Measurements from ENCODE around the gene CSMD2. TPM values are rescaled to one million over a fixed set of nuclear protein-coding genes. Genes with fewer than 3 reads are reported as not detected.
A peak's percentile ranks its signal among the peaks of the same experiment; 100 is the strongest.

Gene CSMD2
- total and polyA plus RNA-seq, 7 experiments from 2014 or later, result 0.02 TPM; not detected in 6

- peak within 1 kb of the TSS; percentile 60 for H3K27ac ChIP-seq (ENCODE audit: low read depth, low read length)
- H3K9me3 Mint-ChIP-seq, result no peaks in the 10 kb centered on the region
- H3K36me3 ChIP-seq (ENCODE audit: control insufficient read depth in 2 of 3, insufficient read depth in 3 of 3, low read length in 3 of 3), result no peaks in the 10 kb centered on the region
- DNase-seq (peak; percentile 58 to 82 (median 79)), ATAC-seq (peak; percentile 96)
- no peaks in the 10 kb centered on the region for H3K27me3 ChIP-seq (ENCODE audit: control insufficient read depth in 2 of 2, insufficient read depth in 2 of 2, low read length in 2 of 2)
- POLR2A ChIA-PET, result interaction anchor here (1.0 kb wide), 1 partner anchor 821 kb away, joined by 3 read pairs; the partner anchor contains the start of gene RBBP4
- peaks cover 20 to 39% (median 30%) of the 10 kb centered on the region in 7 donors for H3K4me1 Mint-ChIP-seq
- H3K4me3 Mint-ChIP-seq, result peak within 1 kb of the TSS; percentile 84 to 98 (median 92)
- H3K9me3 ChIP-seq (ENCODE audit: control insufficient read depth in 2 of 3, low read length in 3 of 3), result no peaks in the 10 kb centered on the region
- no peaks in the 10 kb centered on the region for H3K36me3 Mint-ChIP-seq
- H3K27me3 Mint-ChIP-seq, result no peaks in the 10 kb centered on the region
- CTCF ChIA-PET, result interaction anchor here (0.9 to 1.6 kb wide), 5 partner anchors 9 to 376 kb away, joined by 3 to 5 read pairs (median 4); no protein-coding TSS in a partner anchor
- peak within 1 kb of the TSS; percentile 47 for H3K4me3 ChIP-seq (ENCODE audit: low read length)
- intact Hi-C loops (cut with micrococcal nuclease), result loop anchor here (1.0 to 5.0 kb wide), 7 partner anchors 41 to 345 kb away; partner anchors contain the start of gene PHC2 (in 1 of the 2)
- peak within 1 kb of the TSS; percentile 37 to 95 (median 76) for H3K27ac Mint-ChIP-seq
- peaks cover 11 to 14% of the 10 kb centered on the region in 2 donors for H3K4me1 ChIP-seq (ENCODE audit: control insufficient read depth in 2 of 2, insufficient read depth in 2 of 2, low read length in 2 of 2)
Measured at GRCh38 chr1:33472269-33472980, 692.6 kb downstream of the CSMD2 start, which contains the start of gene ZSCAN20. Gene ZSCAN20 (plus strand): TSS chr1:33472645. CDS start chr1:33479289, 6,644 bp downstream.

DNA sequence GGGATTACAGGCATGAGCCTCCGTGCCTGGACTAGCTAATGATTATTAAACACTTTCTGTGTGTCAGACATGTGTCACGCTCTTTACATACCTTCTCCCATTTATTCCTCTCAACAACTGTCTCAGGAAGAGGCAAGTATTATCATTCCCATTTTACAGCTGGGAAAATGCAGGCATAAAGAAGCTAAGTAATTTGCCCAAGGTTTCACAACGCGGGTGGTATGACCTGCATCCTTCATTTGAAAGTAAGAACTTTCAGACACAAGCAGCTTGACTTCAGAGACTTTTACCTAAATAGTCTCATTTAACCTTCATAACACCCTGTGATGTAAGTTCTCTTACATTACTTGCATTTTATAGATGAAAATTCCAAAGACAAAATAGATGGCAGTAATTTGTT lies 693.6 kb downstream of the CSMD2 start:
- no peaks in the 10 kb centered on the region for H3K36me3 ChIP-seq (ENCODE audit: control insufficient read depth in 2 of 3, insufficient read depth in 3 of 3, low read length in 3 of 3)
- H3K27me3 Mint-ChIP-seq, result no peaks in the 10 kb centered on the region
- intact Hi-C loops (cut with micrococcal nuclease), result loop anchor here (5.0 kb wide), 4 partner anchors 104 to 344 kb away; no protein-coding TSS in a partner anchor
- H3K27ac ChIP-seq (ENCODE audit: low read depth, low read length), result no peak overlapping the region
- H3K9me3 Mint-ChIP-seq, result no peaks in the 10 kb centered on the region
- H3K27ac Mint-ChIP-seq, result no peak overlapping the region
- no peaks in the 10 kb centered on the region for H3K9me3 ChIP-seq (ENCODE audit: control insufficient read depth in 2 of 3, low read length in 3 of 3)
- DNase-seq, result no peak
- H3K4me1 Mint-ChIP-seq, result peaks cover 20 to 39% (median 30%) of the 10 kb centered on the region in 7 donors
- ChIA-PET CTCF (interaction anchor here (0.8 to 1.6 kb wide), 7 partner anchors 9 to 375 kb away, joined by 3 to 8 read pairs (median 4); no protein-coding TSS in a partner anchor), POLR2A (no interaction called here)
- no peaks in the 10 kb centered on the region for H3K27me3 ChIP-seq (ENCODE audit: control insufficient read depth in 2 of 2, insufficient read depth in 2 of 2, low read length in 2 of 2)
- H3K4me1 ChIP-seq (ENCODE audit: control insufficient read depth in 2 of 2, insufficient read depth in 2 of 2, low read length in 2 of 2), result peaks cover 11 to 14% of the 10 kb centered on the region in 2 donors
- no peak for ATAC-seq
- no peaks in the 10 kb centered on the region for H3K36me3 Mint-ChIP-seq
- H3K4me3 ChIP-seq (ENCODE audit: low read length), result peak overlapping the region; percentile 47
- H3K4me3 Mint-ChIP-seq, result peak overlapping the region in 7 of 10 donors; percentile 41 to 98 (median 91)

DNA sequence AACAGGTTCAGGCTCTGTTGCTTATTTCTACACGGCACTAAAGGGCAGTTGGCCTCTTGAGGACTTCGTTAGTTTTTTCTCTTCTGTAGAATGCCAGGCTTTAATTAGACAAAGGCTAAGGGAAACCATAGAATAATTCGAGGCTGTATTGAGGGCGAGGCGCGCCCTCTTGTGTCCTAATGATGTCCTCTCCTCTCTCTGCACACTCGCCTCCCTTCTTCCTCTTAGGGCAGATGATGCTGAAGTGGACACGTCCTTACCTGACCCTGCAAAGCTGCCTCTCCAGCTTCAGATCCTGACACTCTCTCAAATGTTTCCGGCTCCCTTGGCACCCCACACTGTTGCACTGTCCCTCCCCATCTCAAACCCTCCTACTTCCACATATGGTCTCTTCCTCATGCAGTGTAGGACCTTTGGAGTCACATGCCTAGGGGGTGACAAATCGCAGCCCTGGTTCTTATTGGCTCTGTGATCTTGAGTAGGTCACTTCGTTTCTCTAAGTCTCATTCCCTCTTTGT lies 694.5 kb downstream of the CSMD2 start:
- H3K9me3 ChIP-seq (ENCODE audit: control insufficient read depth in 2 of 3, low read length in 3 of 3), result no peaks in the 10 kb centered on the region
- ChIA-PET POLR2A (no interaction called here), CTCF (interaction anchor here (0.8 to 1.6 kb wide), 6 partner anchors 10 to 175 kb away, joined by 3 to 8 read pairs (median 4); no protein-coding TSS in a partner anchor)
- no peaks in the 10 kb centered on the region for H3K36me3 Mint-ChIP-seq
- no peak overlapping the region for H3K4me3 ChIP-seq (ENCODE audit: low read length)
- H3K9me3 Mint-ChIP-seq, result no peaks in the 10 kb centered on the region
- H3K4me3 Mint-ChIP-seq, result peak overlapping the region in 8 of 10 donors; percentile 1 to 52 (median 30)
- H3K4me1 ChIP-seq (ENCODE audit: control insufficient read depth in 2 of 2, insufficient read depth in 2 of 2, low read length in 2 of 2), result peaks cover 11 to 14% of the 10 kb centered on the region in 2 donors
- DNase-seq (peak in 8 of 9 donors; percentile 17 to 53 (median 44)), ATAC-seq (peak; percentile 65)
- no peaks in the 10 kb centered on the region for H3K27me3 Mint-ChIP-seq
- intact Hi-C loops (cut with micrococcal nuclease), result loop anchor here (1.0 to 5.0 kb wide), 5 partner anchors 103 to 343 kb away; no protein-coding TSS in a partner anchor
- H3K27ac Mint-ChIP-seq, result peak overlapping the region in 3 of 9 donors; percentile 3 to 56 (median 37)
- no peaks in the 10 kb centered on the region for H3K27me3 ChIP-seq (ENCODE audit: control insufficient read depth in 2 of 2, insufficient read depth in 2 of 2, low read length in 2 of 2)
- no peak overlapping the region for H3K27ac ChIP-seq (ENCODE audit: low read depth, low read length)
- H3K4me1 Mint-ChIP-seq, result peaks cover 20 to 39% (median 30%) of the 10 kb centered on the region in 7 donors
- no peaks in the 10 kb centered on the region for H3K36me3 ChIP-seq (ENCODE audit: control insufficient read depth in 2 of 3, insufficient read depth in 3 of 3, low read length in 3 of 3)

GRCh38 chr1:33469691-33470090 lies 695.3 kb downstream of the CSMD2 start:
- H3K36me3 Mint-ChIP-seq, result no peaks in the 10 kb centered on the region
- Histone ChIP-seq H3K4me3 (ENCODE audit: low read length) (no peak overlapping the region), H3K9me3 (ENCODE audit: control insufficient read depth in 2 of 3, low read length in 3 of 3) (no peaks in the 10 kb centered on the region), H3K27me3 (ENCODE audit: control insufficient read depth in 2 of 2, insufficient read depth in 2 of 2, low read length in 2 of 2) (no peaks in the 10 kb centered on the region), H3K27ac (ENCODE audit: low read depth, low read length) (no peak overlapping the region), H3K4me1 (ENCODE audit: control insufficient read depth in 2 of 2, insufficient read depth in 2 of 2, low read length in 2 of 2) (peaks cover 11 to 14% of the 10 kb centered on the region in 2 donors), H3K36me3 (ENCODE audit: control insufficient read depth in 2 of 3, insufficient read depth in 3 of 3, low read length in 3 of 3) (no peaks in the 10 kb centered on the region)
- H3K4me1 Mint-ChIP-seq, result peaks cover 20 to 39% (median 30%) of the 10 kb centered on the region in 7 donors
- DNase-seq (no peak), ATAC-seq (no peak)
- H3K27me3 Mint-ChIP-seq, result peaks cover 0 to 2% (median 0%) of the 10 kb centered on the region in 5 donors
- intact Hi-C loops (cut with micrococcal nuclease), result loop anchor here (1.0 to 5.0 kb wide), 5 partner anchors 102 to 342 kb away; no protein-coding TSS in a partner anchor
- no peak overlapping the region for H3K27ac Mint-ChIP-seq
- ChIA-PET CTCF (interaction anchor here (1.1 to 1.4 kb wide), 2 partner anchors 11 to 174 kb away, joined by 3 to 4 read pairs; no protein-coding TSS in a partner anchor), POLR2A (no interaction called here)
- no peak overlapping the region for H3K4me3 Mint-ChIP-seq
- H3K9me3 Mint-ChIP-seq, result no peaks in the 10 kb centered on the region

GRCh38 chr1:33468967-33469366 lies 696.1 kb downstream of the CSMD2 start:
- H3K9me3 Mint-ChIP-seq, result no peaks in the 10 kb centered on the region
- intact Hi-C loops (cut with micrococcal nuclease), result no loop called here
- no peak overlapping the region for H3K4me3 Mint-ChIP-seq
- Histone ChIP-seq H3K27me3 (ENCODE audit: control insufficient read depth in 2 of 2, insufficient read depth in 2 of 2, low read length in 2 of 2) (no peaks in the 10 kb centered on the region), H3K36me3 (ENCODE audit: control insufficient read depth in 2 of 3, insufficient read depth in 3 of 3, low read length in 3 of 3) (no peaks in the 10 kb centered on the region), H3K4me1 (ENCODE audit: control insufficient read depth in 2 of 2, insufficient read depth in 2 of 2, low read length in 2 of 2) (peaks cover 11 to 14% of the 10 kb centered on the region in 2 donors), H3K27ac (ENCODE audit: low read depth, low read length) (no peak overlapping the region), H3K9me3 (ENCODE audit: control insufficient read depth in 2 of 3, low read length in 3 of 3) (no peaks in the 10 kb centered on the region), H3K4me3 (ENCODE audit: low read length) (no peak overlapping the region)
- CTCF ChIA-PET, result interaction anchor here (1.4 kb wide), 1 partner anchor 173 kb away, joined by 3 read pairs; no protein-coding TSS in a partner anchor
- POLR2A ChIA-PET, result no interaction called here
- no peak for DNase-seq
- ATAC-seq, result no peak
- H3K4me1 Mint-ChIP-seq, result peaks cover 20 to 39% (median 30%) of the 10 kb centered on the region in 7 donors
- H3K27ac Mint-ChIP-seq, result peak overlapping the region in 1 of 9 donors; percentile 67
- no peaks in the 10 kb centered on the region for H3K36me3 Mint-ChIP-seq
- H3K27me3 Mint-ChIP-seq, result peaks cover 0 to 4% (median 0%) of the 10 kb centered on the region in 5 donors

GRCh38 chr1:33468531-33468930 lies 696.5 kb downstream of the CSMD2 start:
- ChIA-PET POLR2A (no interaction called here), CTCF (no interaction called here)
- peaks cover 0 to 5% (median 0%) of the 10 kb centered on the region in 5 donors for H3K27me3 Mint-ChIP-seq
- peaks cover 11 to 14% of the 10 kb centered on the region in 2 donors for H3K4me1 ChIP-seq (ENCODE audit: control insufficient read depth in 2 of 2, insufficient read depth in 2 of 2, low read length in 2 of 2)
- ATAC-seq, result no peak
- no peaks in the 10 kb centered on the region for H3K36me3 Mint-ChIP-seq
- no peak overlapping the region for H3K27ac Mint-ChIP-seq
- no peak overlapping the region for H3K4me3 Mint-ChIP-seq
- H3K4me3 ChIP-seq (ENCODE audit: low read length), result no peak overlapping the region
- H3K27me3 ChIP-seq (ENCODE audit: control insufficient read depth in 2 of 2, insufficient read depth in 2 of 2, low read length in 2 of 2), result no peaks in the 10 kb centered on the region
- DNase-seq, result no peak
- H3K27ac ChIP-seq (ENCODE audit: low read depth, low read length), result no peak overlapping the region
- H3K9me3 Mint-ChIP-seq, result no peaks in the 10 kb centered on the region
- H3K4me1 Mint-ChIP-seq, result peaks cover 20 to 35% (median 30%) of the 10 kb centered on the region in 7 donors
- no peaks in the 10 kb centered on the region for H3K9me3 ChIP-seq (ENCODE audit: control insufficient read depth in 2 of 3, low read length in 3 of 3)
- intact Hi-C loops (cut with micrococcal nuclease), result no loop called here
- H3K36me3 ChIP-seq (ENCODE audit: control insufficient read depth in 2 of 3, insufficient read depth in 3 of 3, low read length in 3 of 3), result no peaks in the 10 kb centered on the region
